ENCODE results near the gene SOHLH1. TPM values are rescaled to one million over a fixed set of nuclear protein-coding genes. Genes with fewer than 3 reads are reported as not detected.

Gene SOHLH1
- total and polyA plus RNA-seq, 2 of the 13 experiments (the other 11 are each of a cell fraction or from before 2014, with no cell fraction given) = 0.15 TPM

DNA sequence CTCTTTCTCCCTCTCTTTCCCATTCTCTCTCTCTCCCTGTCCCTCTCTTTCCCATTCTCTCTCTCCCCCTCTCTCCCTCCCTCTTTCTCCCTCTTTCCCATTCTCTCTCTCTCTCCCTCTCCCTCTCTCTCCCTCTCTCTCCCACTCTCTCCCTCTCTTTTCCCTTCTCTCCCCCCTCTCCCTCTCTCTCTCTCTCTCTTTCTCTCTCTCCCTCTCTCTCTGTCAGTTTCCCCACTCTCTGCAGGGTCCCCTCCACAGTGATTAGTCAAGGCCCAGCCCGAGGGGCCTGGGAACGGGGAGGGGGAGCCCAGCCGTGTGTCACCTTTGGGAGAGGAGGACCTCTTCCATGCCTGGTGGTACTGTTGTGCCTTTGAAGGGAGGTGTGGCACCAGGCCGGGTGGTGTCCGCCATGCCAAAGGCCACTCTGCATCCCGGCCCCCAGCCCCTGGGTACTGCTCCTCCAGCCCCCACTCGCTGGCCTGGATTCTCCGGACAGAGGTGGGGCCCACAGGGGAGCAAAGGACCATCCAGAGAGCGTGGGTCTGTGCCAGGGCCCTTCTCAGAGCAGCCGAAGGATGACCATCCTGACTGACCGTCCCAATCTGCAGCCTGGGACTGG lies 28.1 kb upstream of the SOHLH1 start:
- Histone ChIP-seq H3K9me3 (ENCODE audit: low read length) (peaks cover 8% of the 10 kb centered on the region), H3K36me3 (replicated peaks in 1 of 2; ENCODE audit: control insufficient read depth in 1 of 2, insufficient read depth in 2 of 2, low read length in 2 of 2) (no peaks in the 10 kb centered on the region), H3K27me3 (ENCODE audit: control insufficient read depth in 1 of 2, insufficient read depth in 2 of 2, low read length in 2 of 2) (peaks cover 11 to 55% of the 10 kb centered on the region in 2 experiments; a peak in 4 of 5 replicates), H2AFZ (ENCODE audit: low read length) (no peak overlapping the region), H4K20me1 (ENCODE audit: insufficient read depth, low read length) (peaks cover 4% of the 10 kb centered on the region; the same call in 1 of the 2 replicates), H3K4me3 (replicated peaks in 1 of 3; ENCODE audit: insufficient read depth in 1 of 3, low read depth in 2 of 3, low read length in 3 of 3) (no peak overlapping the region), H3K4me1 (ENCODE audit: insufficient read depth, low read length) (no peaks in the 10 kb centered on the region), H3K9ac (ENCODE audit: insufficient read depth, low read depth, low read length) (no peak overlapping the region), H3K27ac (ENCODE audit: extremely low read length, insufficient read depth, low read length) (no peak overlapping the region), H3K79me2 (ENCODE audit: insufficient read depth, low read length) (no peaks in the 10 kb centered on the region), H3K4me2 (ENCODE audit: low read depth, low read length) (no peak overlapping the region)
- ATAC-seq (no peak), DNase-seq (ENCODE audit: low spot score) (no peak), FAIRE-seq (no peak)
- intact Hi-C loops (cut with micrococcal nuclease; ENCODE audit: unreplicated experiment) (no loop called here), in situ Hi-C loops (cut with HindIII; ENCODE audit: extremely low pct_ligation_motif_present, low pct_unique_long_range_greater_than_20kb) (no loop called here)
- TF ChIP-seq, protein P1, sequence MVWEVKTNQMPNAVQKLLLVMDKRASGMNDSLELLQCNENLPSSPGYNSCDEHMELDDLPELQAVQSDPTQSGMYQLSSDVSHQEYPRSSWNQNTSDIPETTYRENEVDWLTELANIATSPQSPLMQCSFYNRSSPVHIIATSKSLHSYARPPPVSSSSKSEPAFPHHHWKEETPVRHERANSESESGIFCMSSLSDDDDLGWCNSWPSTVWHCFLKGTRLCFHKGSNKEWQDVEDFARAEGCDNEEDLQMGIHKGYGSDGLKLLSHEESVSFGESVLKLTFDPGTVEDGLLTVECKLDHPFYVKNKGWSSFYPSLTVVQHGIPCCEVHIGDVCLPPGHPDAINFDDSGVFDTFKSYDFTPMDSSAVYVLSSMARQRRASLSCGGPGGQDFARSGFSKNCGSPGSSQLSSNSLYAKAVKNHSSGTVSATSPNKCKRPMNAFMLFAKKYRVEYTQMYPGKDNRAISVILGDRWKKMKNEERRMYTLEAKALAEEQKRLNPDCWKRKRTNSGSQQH (CRISPR knock-in tag; IDR thresholded peaks at IDR 0.05; ENCODE audit: low read depth) = no peak
- no peak for TF ChIP-seq PAX8 (CRISPR knock-in tag; IDR thresholded peaks at IDR 0.05; ENCODE audit: borderline replicate concordance)
- TF ChIP-seq SALL2 (CRISPR knock-in tag; IDR thresholded peaks at IDR 0.05) = no peak
- no peak for TF ChIP-seq FIP1L1 (IDR thresholded peaks at IDR 0.05; ENCODE audit: borderline replicate concordance, insufficient read depth, low read depth, low read length)
- TF ChIP-seq ZNF652 (CRISPR knock-in tag; IDR thresholded peaks at IDR 0.05; ENCODE audit: borderline replicate concordance, low read depth) = no peak
- TF ChIP-seq, protein P2, sequence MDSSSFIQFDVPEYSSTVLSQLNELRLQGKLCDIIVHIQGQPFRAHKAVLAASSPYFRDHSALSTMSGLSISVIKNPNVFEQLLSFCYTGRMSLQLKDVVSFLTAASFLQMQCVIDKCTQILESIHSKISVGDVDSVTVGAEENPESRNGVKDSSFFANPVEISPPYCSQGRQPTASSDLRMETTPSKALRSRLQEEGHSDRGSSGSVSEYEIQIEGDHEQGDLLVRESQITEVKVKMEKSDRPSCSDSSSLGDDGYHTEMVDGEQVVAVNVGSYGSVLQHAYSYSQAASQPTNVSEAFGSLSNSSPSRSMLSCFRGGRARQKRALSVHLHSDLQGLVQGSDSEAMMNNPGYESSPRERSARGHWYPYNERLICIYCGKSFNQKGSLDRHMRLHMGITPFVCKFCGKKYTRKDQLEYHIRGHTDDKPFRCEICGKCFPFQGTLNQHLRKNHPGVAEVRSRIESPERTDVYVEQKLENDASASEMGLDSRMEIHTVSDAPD (CRISPR knock-in tag; IDR thresholded peaks at IDR 0.05) = no peak
- TF ChIP-seq TCF7L2 (IDR thresholded peaks at IDR 0.05; ENCODE audit: low read depth, low read length) = no peak
- TF ChIP-seq ZEB1 (IDR thresholded peaks at IDR 0.05; ENCODE audit: insufficient replicate concordance, low read depth) = no peak
- no peak for TF ChIP-seq SP1 (IDR thresholded peaks at IDR 0.05)
- TF ChIP-seq SP1 (CRISPR knock-in tag; IDR thresholded peaks at IDR 0.05) = no peak
- TF ChIP-seq MEIS2 (CRISPR knock-in tag; IDR thresholded peaks at IDR 0.05) = no peak
- TF ChIP-seq, protein P3, sequence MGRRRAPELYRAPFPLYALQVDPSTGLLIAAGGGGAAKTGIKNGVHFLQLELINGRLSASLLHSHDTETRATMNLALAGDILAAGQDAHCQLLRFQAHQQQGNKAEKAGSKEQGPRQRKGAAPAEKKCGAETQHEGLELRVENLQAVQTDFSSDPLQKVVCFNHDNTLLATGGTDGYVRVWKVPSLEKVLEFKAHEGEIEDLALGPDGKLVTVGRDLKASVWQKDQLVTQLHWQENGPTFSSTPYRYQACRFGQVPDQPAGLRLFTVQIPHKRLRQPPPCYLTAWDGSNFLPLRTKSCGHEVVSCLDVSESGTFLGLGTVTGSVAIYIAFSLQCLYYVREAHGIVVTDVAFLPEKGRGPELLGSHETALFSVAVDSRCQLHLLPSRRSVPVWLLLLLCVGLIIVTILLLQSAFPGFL (CRISPR knock-in tag; IDR thresholded peaks at IDR 0.05) = no peak
- no peak for TF ChIP-seq ZNF766 (CRISPR knock-in tag; IDR thresholded peaks at IDR 0.05; ENCODE audit: borderline replicate concordance)
- no peak for TF ChIP-seq NAIF1 (CRISPR knock-in tag; IDR thresholded peaks at IDR 0.05; ENCODE audit: borderline replicate concordance)
- no peak for TF ChIP-seq ZBTB3 (CRISPR knock-in tag; IDR thresholded peaks at IDR 0.05; ENCODE audit: borderline replicate concordance, low read depth)
- no peak for TF ChIP-seq RFXAP (CRISPR knock-in tag; IDR thresholded peaks at IDR 0.05; ENCODE audit: borderline replicate concordance)
- TF ChIP-seq ZNF543 (CRISPR knock-in tag; IDR thresholded peaks at IDR 0.05) = no peak
- TF ChIP-seq HNF4G (IDR thresholded peaks at IDR 0.05; ENCODE audit: borderline replicate concordance, low read depth, low read length) = no peak
- no peak for TF ChIP-seq HNF4G (CRISPR knock-in tag; IDR thresholded peaks at IDR 0.05; ENCODE audit: borderline replicate concordance, low read depth)
- TF ChIP-seq, protein P4, sequence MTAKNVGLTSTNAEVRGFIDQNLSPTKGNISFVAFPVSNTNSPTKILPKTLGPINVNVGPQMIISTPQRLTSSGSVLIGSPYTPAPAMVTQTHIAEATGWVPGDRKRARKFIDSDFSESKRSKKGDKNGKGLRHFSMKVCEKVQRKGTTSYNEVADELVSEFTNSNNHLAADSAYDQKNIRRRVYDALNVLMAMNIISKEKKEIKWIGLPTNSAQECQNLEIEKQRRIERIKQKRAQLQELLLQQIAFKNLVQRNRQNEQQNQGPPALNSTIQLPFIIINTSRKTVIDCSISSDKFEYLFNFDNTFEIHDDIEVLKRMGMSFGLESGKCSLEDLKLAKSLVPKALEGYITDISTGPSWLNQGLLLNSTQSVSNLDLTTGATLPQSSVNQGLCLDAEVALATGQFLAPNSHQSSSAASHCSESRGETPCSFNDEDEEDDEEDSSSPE (CRISPR knock-in tag; IDR thresholded peaks at IDR 0.05) = no peak
- no peak for TF ChIP-seq HNF4A (CRISPR knock-in tag; IDR thresholded peaks at IDR 0.05)
- TF ChIP-seq ATM (IDR thresholded peaks at IDR 0.05; ENCODE audit: borderline replicate concordance) = no peak
- BruUV-seq (replicated peaks) = no TSS peak
- POLR2A ChIA-PET = no interaction called here
- CTCF ChIA-PET (ENCODE audit: low intra/inter-chr PET ratio, low total read pairs) = no interaction called here
- 4% methylated on average over 9 of the region's 11 CpGs for WGBS (ENCODE audit: low lambda C conversion rate)

Measured in HepG2 (cell line).